Activated B cell treated with CpG ODN at 0.5 μM for 24 hours (primary cell): Measurements from ENCODE around the gene ASB4. TPM values are rescaled to one million over a fixed set of nuclear protein-coding genes. Genes with fewer than 3 reads are reported as not detected.

Experiments
- ATAC-seq: fragments of 200-7000 bp; cut with Tn5 transposase; one replicate; pipeline ENCODE4 v1.10.0; 2021; ENCODE audit warnings: low read depth, mild to moderate bottlenecking, moderate library complexity
- CTCF ChIA-PET: fragments of 350-600 bp; sonication (Branson Sonifier 250); formaldehyde crosslinking; loops from one replicate; lab custom pipeline; 2021; ENCODE audit warnings: antibody characterized with exemption; lab: Charles Lee
- POLR2A ChIA-PET: fragments of 350-600 bp; sonication (Branson Sonifier 250); formaldehyde crosslinking; loops from one replicate; lab custom pipeline; 2021; ENCODE audit warnings: antibody characterized with exemption; lab: Charles Lee
- DNase-seq: peaks from one replicate; pipeline ENCODE4 v3.0.0; 2022
- H3K27ac Mint-ChIP-seq: one replicate; pipeline ENCODE4 v1.8.0; 2020; ENCODE audit warnings: mixed read lengths
- H3K27me3 Mint-ChIP-seq: one replicate; pipeline ENCODE4 v1.8.0; 2021; ENCODE audit warnings: mixed read lengths
- H3K36me3 Mint-ChIP-seq: one replicate; pipeline ENCODE4 v1.8.0; 2021; ENCODE audit warnings: low read depth, mixed read lengths
- H3K4me1 Mint-ChIP-seq: one replicate; pipeline ENCODE4 v1.8.0; 2021; ENCODE audit warnings: mixed read lengths
- H3K4me3 Mint-ChIP-seq: one replicate; pipeline ENCODE4 v1.8.0; 2020; ENCODE audit warnings: mild to moderate bottlenecking, mixed read lengths
- H3K9me3 Mint-ChIP-seq: one replicate; pipeline ENCODE4 v1.8.0; 2020; ENCODE audit warnings: mixed read lengths
- CTCF ChIP-seq: fragments of 200-600 bp; IDR thresholded peaks from one replicate; pipeline ENCODE4 v1.8.0; 2022; ENCODE audit warnings: antibody characterized with exemption, mild to moderate bottlenecking
- intact Hi-C: fragments of 100-400 bp; cut with micrococcal nuclease; formaldehyde crosslinking; loops from one replicate; pipeline ENCODE4 v1.15.1; 2024
- total RNA-seq: library from RNA; stranded (reverse); gene quantifications from 2 replicates; pipeline ENCODE4 v1.2.3, GENCODE V29; 2022

The ASB4 gene
- total RNA-seq, 1 donor from 2014 or later = not detected

DNA sequence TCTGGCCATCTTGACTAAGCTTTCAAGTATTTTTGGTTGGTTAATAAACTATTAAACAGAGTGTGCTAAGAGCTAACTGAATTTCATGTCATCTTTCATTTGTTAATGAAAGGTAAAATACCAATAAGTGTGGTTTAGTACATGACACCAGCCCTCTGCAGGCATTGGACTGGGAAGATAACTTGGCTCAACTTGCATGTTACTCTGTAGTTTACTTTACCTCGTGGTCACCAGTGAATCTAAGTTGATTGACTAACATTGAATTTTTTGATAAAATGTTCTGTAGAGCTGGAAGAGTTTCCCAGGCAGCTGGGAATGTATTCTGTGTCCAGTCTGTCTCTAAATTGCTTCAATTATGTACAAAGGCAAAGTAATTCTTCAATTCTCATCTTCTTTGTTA, 49.9 kb downstream of the ASB4 start:
- TF ChIP-seq CTCF = no peak
- Mint-ChIP-seq H3K27me3 (peaks cover 6% of the 10 kb centered on the region), H3K4me1 (no peaks in the 10 kb centered on the region), H3K36me3 (no peaks in the 10 kb centered on the region), H3K9me3 (no peaks in the 10 kb centered on the region), H3K27ac (no peak overlapping the region), H3K4me3 (no peak overlapping the region)
- DNase-seq (no peak), ATAC-seq (no peak)
- intact Hi-C loops = no loop called here
- ChIA-PET POLR2A (no interaction called here), CTCF (interaction anchor here (2.0 to 12.4 kb wide), 2 partner anchors 24 to 153 kb away, joined by 6 to 324 read pairs; no protein-coding TSS in a partner anchor)

GRCh38 chr7:95536656-95537311, 51.0 kb downstream of the ASB4 start:
- DNase-seq (no peak), ATAC-seq (no peak)
- no peaks in the 10 kb centered on the region for H3K36me3 Mint-ChIP-seq
- no peak overlapping the region for H3K27ac Mint-ChIP-seq
- POLR2A ChIA-PET = no interaction called here
- intact Hi-C loops = no loop called here
- peaks cover 6% of the 10 kb centered on the region for H3K27me3 Mint-ChIP-seq
- CTCF ChIA-PET = interaction anchor here (12.4 kb wide), 1 partner anchor 152 kb away, joined by 324 read pairs; no protein-coding TSS in a partner anchor
- no peaks in the 10 kb centered on the region for H3K4me1 Mint-ChIP-seq
- no peak overlapping the region for H3K4me3 Mint-ChIP-seq
- no peak for TF ChIP-seq CTCF
- no peaks in the 10 kb centered on the region for H3K9me3 Mint-ChIP-seq

GRCh38 chr7:95537468-95537867, 51.7 kb downstream of the ASB4 start:
- ChIA-PET CTCF (no interaction called here), POLR2A (no interaction called here)
- Mint-ChIP-seq H3K36me3 (no peaks in the 10 kb centered on the region), H3K4me3 (no peak overlapping the region), H3K9me3 (no peaks in the 10 kb centered on the region), H3K27me3 (peaks cover 6% of the 10 kb centered on the region), H3K27ac (no peak overlapping the region), H3K4me1 (no peaks in the 10 kb centered on the region)
- no peak for TF ChIP-seq CTCF
- no peak for ATAC-seq
- intact Hi-C loops = no loop called here
- DNase-seq = no peak

- TF ChIP-seq CTCF = no peak
- POLR2A ChIA-PET = no interaction called here
- ATAC-seq = no peak
Observed at GRCh38 chr7:95539426-95539825, 53.7 kb downstream of the ASB4 start.

GRCh38 chr7:95540366-95540765, 54.6 kb downstream of the ASB4 start:
- no peaks in the 10 kb centered on the region for H3K9me3 Mint-ChIP-seq
- H3K4me1 Mint-ChIP-seq = peaks cover 4% of the 10 kb centered on the region
- H3K36me3 Mint-ChIP-seq = no peaks in the 10 kb centered on the region
- no peak overlapping the region for H3K27ac Mint-ChIP-seq
- POLR2A ChIA-PET = no interaction called here
- H3K4me3 Mint-ChIP-seq = no peak overlapping the region
- TF ChIP-seq CTCF = no peak
- ATAC-seq = no peak
- H3K27me3 Mint-ChIP-seq = peaks cover 2% of the 10 kb centered on the region
- intact Hi-C loops = no loop called here
- DNase-seq = no peak
- CTCF ChIA-PET = interaction anchor here (1.8 to 3.0 kb wide), 2 partner anchors 12 to 29 kb away, joined by 5 to 9 read pairs; no protein-coding TSS in a partner anchor

More at GRCh38 chr7:95539426-95539825, 53.7 kb downstream of the ASB4 start:
- H3K27me3 Mint-ChIP-seq = peaks cover 3% of the 10 kb centered on the region
- no peak for DNase-seq
- CTCF ChIA-PET = interaction anchor here (1.8 to 3.0 kb wide), 2 partner anchors 11 to 28 kb away, joined by 5 to 9 read pairs; no protein-coding TSS in a partner anchor
- H3K36me3 Mint-ChIP-seq = no peaks in the 10 kb centered on the region
- no peak overlapping the region for H3K27ac Mint-ChIP-seq
- H3K9me3 Mint-ChIP-seq = no peaks in the 10 kb centered on the region
- no peaks in the 10 kb centered on the region for H3K4me1 Mint-ChIP-seq
- H3K4me3 Mint-ChIP-seq = no peak overlapping the region
- intact Hi-C loops = no loop called here
